ENCODE results near the gene MYO1B.

DNA sequence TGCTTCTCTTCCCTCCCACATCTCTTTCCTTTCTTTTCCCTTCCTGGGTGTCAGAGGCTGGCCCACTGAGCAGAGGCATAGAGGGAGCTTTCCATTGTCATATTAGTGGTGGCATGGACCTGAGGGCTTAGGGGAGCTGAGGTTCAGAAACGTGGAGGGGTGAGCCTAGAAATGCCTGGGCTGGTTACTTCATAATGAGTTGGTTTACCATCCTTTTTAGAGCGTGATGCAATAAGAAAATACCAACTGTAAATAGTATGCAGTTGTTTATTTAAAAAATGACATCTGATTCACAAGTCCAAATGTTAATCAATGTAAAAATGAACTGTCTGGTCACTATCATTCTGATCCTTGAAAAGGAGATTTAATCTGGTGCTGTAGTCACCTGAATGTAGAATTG lies 46.3 kb downstream of the MYO1B start:
- TF ChIP-seq POLR2AphosphoS5 (IDR thresholded peaks at IDR 0.05): no peak
- TF ChIP-seq, protein P1, sequence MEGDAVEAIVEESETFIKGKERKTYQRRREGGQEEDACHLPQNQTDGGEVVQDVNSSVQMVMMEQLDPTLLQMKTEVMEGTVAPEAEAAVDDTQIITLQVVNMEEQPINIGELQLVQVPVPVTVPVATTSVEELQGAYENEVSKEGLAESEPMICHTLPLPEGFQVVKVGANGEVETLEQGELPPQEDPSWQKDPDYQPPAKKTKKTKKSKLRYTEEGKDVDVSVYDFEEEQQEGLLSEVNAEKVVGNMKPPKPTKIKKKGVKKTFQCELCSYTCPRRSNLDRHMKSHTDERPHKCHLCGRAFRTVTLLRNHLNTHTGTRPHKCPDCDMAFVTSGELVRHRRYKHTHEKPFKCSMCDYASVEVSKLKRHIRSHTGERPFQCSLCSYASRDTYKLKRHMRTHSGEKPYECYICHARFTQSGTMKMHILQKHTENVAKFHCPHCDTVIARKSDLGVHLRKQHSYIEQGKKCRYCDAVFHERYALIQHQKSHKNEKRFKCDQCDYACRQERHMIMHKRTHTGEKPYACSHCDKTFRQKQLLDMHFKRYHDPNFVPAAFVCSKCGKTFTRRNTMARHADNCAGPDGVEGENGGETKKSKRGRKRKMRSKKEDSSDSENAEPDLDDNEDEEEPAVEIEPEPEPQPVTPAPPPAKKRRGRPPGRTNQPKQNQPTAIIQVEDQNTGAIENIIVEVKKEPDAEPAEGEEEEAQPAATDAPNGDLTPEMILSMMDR (IDR thresholded peaks at IDR 0.05): no peak

Data from sigmoid colon (tissue), 4 donors.